ENCODE results near the gene IFT81. TPM values are rescaled to one million over a fixed set of nuclear protein-coding genes. Genes with fewer than 3 reads are reported as not detected.

Gene IFT81
- total RNA-seq, 6 experiments from 2014 or later, result 1.3 to 5.1 (median 2.5) TPM

DNA sequence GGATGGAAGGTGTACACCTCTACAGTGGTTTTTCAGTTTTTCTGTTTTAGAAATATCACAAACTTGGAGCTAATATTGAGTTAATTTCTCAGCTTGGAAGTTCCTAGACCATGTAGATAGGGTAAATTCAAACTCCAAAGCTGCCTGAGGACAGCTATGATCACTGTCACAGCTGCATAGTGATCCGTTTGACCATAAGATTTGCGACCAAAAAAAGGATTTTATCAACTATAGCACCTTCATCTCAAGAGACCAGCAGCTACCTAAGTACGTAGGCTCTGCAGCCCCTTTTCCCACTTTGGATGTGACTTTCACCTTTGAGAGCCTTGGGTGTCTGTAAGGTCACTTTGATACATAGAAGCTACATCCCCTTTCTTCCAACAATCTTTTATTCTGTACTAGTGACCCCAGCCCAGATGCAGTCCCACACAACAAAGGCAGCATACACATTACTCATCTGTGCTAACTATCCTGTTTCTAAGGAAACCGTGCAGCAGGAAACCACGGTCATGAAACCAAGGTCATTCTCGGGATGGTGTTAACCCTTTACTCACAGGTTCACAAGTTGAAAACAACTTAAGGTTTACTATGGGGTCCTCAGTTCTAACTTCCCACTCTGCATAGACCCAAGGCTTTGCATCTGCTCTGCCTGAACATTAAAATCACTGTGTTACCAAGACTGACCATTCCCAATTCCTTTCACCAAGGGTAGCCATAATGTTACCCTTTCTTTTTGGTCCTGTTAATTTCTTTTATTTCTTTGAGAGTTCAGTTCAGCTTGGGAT is 75.4 kb downstream of the IFT81 start:
- Histone ChIP-seq H3K4me3 (no peak overlapping the region), H3K4me1 (no peaks in the 10 kb centered on the region), H3K27me3 (no peaks in the 10 kb centered on the region), H3K9me3 (no peaks in the 10 kb centered on the region), H3K36me3 (no peaks in the 10 kb centered on the region), H3K27ac (no peak overlapping the region)
- TF ChIP-seq, protein P1, sequence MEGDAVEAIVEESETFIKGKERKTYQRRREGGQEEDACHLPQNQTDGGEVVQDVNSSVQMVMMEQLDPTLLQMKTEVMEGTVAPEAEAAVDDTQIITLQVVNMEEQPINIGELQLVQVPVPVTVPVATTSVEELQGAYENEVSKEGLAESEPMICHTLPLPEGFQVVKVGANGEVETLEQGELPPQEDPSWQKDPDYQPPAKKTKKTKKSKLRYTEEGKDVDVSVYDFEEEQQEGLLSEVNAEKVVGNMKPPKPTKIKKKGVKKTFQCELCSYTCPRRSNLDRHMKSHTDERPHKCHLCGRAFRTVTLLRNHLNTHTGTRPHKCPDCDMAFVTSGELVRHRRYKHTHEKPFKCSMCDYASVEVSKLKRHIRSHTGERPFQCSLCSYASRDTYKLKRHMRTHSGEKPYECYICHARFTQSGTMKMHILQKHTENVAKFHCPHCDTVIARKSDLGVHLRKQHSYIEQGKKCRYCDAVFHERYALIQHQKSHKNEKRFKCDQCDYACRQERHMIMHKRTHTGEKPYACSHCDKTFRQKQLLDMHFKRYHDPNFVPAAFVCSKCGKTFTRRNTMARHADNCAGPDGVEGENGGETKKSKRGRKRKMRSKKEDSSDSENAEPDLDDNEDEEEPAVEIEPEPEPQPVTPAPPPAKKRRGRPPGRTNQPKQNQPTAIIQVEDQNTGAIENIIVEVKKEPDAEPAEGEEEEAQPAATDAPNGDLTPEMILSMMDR (IDR thresholded peaks at IDR 0.05), result no peak
- no peak for TF ChIP-seq POLR2A (IDR thresholded peaks at IDR 0.05)
- WGBS (ENCODE audit: insufficient coverage, low coverage, low lambda C conversion rate, missing lambda C conversion rate), result 40% methylated on average over 6 of the region's 6 CpGs
- intact Hi-C loops (cut with DNase I), result no loop called here
- no peak for DNase-seq
- peak in 1 of 4 donors; percentile 32 for ATAC-seq

DNA sequence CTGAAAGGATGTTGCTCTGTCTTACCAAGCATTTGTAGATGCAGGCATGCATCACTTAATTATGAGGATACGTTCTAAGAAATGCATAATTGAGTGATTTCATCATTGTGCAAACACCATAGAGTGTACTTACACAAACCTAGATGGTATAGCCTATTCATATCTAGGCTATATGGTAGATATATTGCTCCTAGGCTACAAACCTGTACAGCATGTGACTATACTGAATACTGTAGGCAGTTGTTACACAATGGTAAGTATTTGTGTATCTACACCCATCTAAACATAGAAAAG is 75.9 kb downstream of the IFT81 start:
- H3K27me3 ChIP-seq, result no peaks in the 10 kb centered on the region
- 80% methylated on average over 1 of the region's 1 CpG for WGBS (ENCODE audit: insufficient coverage, low coverage, low lambda C conversion rate, missing lambda C conversion rate)

DNA sequence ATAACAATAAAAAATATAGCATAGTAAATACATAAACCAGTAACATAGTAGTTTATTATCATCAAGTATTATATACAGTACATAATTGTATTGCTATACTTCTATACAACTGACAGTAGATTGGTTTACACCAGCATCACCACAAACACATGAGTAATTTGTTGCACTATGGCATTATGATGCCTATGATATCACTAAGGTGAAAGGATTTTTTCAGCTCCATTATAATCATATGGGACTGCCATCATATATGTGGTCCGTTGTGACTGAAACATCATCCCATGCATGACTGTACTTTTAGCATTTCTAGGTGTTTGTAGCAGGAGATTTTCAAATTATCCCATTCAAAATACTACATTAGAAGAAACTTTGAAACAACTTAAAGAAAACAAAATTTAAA is 77.8 kb downstream of the IFT81 start:
- ATAC-seq (no peak), DNase-seq (no peak)
- Histone ChIP-seq H3K4me3 (no peak overlapping the region), H3K27ac (no peak overlapping the region), H3K4me1 (no peaks in the 10 kb centered on the region), H3K36me3 (no peaks in the 10 kb centered on the region), H3K27me3 (no peaks in the 10 kb centered on the region), H3K9me3 (no peaks in the 10 kb centered on the region)
- intact Hi-C loops (cut with DNase I), result no loop called here
- 90% methylated on average over 1 of the region's 1 CpG for WGBS (ENCODE audit: insufficient coverage, low coverage, low lambda C conversion rate, missing lambda C conversion rate)
- TF ChIP-seq, protein P1 (IDR thresholded peaks at IDR 0.05), result no peak
- no peak for TF ChIP-seq POLR2A (IDR thresholded peaks at IDR 0.05)

More for the DNA sequence above, 75.9 kb downstream of the IFT81 start:
- Histone ChIP-seq H3K4me1 (no peaks in the 10 kb centered on the region), H3K9me3 (no peaks in the 10 kb centered on the region), H3K27ac (no peak overlapping the region), H3K4me3 (no peak overlapping the region), H3K36me3 (no peaks in the 10 kb centered on the region)
- no peak for ATAC-seq
- TF ChIP-seq, protein P1 (IDR thresholded peaks at IDR 0.05), result no peak
- no peak for TF ChIP-seq POLR2A (IDR thresholded peaks at IDR 0.05)
- intact Hi-C loops (cut with DNase I), result no loop called here
- DNase-seq, result no peak

DNA sequence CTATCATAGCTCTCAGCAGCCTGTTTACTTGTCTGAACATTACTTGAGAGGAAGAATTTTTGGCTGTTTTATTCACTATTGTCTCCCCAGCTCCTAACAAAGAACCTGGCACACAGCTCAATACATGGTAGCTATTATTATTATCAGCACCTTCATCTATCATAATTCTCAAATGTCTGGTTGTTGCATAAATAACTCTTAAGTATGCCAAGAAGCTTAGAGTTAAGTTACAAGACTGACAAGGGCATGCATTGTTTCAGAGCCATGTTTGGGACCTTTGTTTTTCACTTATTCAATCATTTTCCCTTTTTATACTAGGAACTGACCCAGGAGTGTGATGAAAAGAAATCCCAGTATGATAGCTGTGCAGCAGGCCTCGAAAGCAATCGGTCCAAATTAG is 79.4 kb downstream of the IFT81 start:
- Histone ChIP-seq H3K4me1 (no peaks in the 10 kb centered on the region), H3K27me3 (no peaks in the 10 kb centered on the region), H3K4me3 (no peak overlapping the region), H3K36me3 (no peaks in the 10 kb centered on the region), H3K9me3 (no peaks in the 10 kb centered on the region), H3K27ac (no peak overlapping the region)
- intact Hi-C loops (cut with DNase I), result no loop called here
- WGBS (ENCODE audit: insufficient coverage, low coverage, low lambda C conversion rate, missing lambda C conversion rate), result 70% methylated on average over 2 of the region's 2 CpGs
- TF ChIP-seq POLR2A (IDR thresholded peaks at IDR 0.05), result no peak
- TF ChIP-seq, protein P1 (IDR thresholded peaks at IDR 0.05), result no peak
- ATAC-seq (no peak), DNase-seq (no peak)
